ENCODE measurements around the gene PRPF19. TPM values are rescaled to one million over a fixed set of nuclear protein-coding genes. Genes with fewer than 3 reads are reported as not detected.

The PRPF19 gene
- polyA plus RNA-seq, 2 of the 4 experiments (the other 2 are of a cell fraction) = 41.1 to 177 TPM

DNA sequence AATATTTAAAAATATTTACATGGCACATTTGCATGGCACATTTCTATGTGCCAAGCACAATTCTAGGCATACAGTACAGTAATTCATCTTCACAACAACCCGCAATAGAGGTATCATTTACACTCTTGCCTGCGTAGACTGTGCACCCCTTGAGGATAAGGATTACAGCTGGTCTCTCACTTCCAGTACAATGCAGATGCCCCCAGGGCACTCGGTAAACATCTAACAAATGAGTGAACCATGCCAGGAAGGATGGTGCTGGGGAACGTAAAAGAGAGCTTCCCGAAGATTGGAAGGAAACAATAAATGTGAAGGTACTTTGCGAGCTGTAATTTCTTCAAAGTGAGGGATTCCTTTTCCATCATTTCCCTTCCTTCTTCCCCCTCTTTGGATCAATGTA, 1.3 kb downstream of the PRPF19 start:
- Histone ChIP-seq H3K4me1 (peaks cover 12% of the 10 kb centered on the region), H3K4me2 (peak overlapping the region; percentile 95), H3K27ac (peak overlapping the region in 1 of 2 experiments; percentile 97; a peak in 3 of 6 replicates), H3K4me3 (peak overlapping the region; percentile 97), H3K9me3 (no peaks in the 10 kb centered on the region)
- no peak for ATAC-seq
- ChIA-PET POLR2A (interaction anchor here (1.0 to 1.1 kb wide), 2 partner anchors 9 to 18 kb away, joined by 3 to 4 read pairs; partner anchors contain the start of gene TMEM109), CTCF (interaction anchor here (1.3 to 12.7 kb wide), 6 partner anchors 8 to 282 kb away, joined by 4 to 153 read pairs (median 8); partner anchors contain the start of gene TMEM109)
- no peak for TF ChIP-seq NPAS2 (CRISPR knock-in tag; IDR thresholded peaks at IDR 0.05; ENCODE audit: borderline replicate concordance)
- TF ChIP-seq CEBPB (IDR thresholded peaks at IDR 0.05) = no peak
- no peak for TF ChIP-seq RFX5 (IDR thresholded peaks at IDR 0.05)
- no peak for TF ChIP-seq EP300 (IDR thresholded peaks at IDR 0.05)
- no peak for TF ChIP-seq MAFK (IDR thresholded peaks at IDR 0.05; ENCODE audit: partially characterized antibody)
- no peak for TF ChIP-seq HOXA7 (CRISPR knock-in tag; IDR thresholded peaks at IDR 0.05)
- TF ChIP-seq, protein P1, sequence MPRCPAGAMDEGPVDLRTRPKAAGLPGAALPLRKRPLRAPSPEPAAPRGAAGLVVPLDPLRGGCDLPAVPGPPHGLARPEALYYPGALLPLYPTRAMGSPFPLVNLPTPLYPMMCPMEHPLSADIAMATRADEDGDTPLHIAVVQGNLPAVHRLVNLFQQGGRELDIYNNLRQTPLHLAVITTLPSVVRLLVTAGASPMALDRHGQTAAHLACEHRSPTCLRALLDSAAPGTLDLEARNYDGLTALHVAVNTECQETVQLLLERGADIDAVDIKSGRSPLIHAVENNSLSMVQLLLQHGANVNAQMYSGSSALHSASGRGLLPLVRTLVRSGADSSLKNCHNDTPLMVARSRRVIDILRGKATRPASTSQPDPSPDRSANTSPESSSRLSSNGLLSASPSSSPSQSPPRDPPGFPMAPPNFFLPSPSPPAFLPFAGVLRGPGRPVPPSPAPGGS (IDR thresholded peaks at IDR 0.05) = no peak
- TF ChIP-seq, protein P2, sequence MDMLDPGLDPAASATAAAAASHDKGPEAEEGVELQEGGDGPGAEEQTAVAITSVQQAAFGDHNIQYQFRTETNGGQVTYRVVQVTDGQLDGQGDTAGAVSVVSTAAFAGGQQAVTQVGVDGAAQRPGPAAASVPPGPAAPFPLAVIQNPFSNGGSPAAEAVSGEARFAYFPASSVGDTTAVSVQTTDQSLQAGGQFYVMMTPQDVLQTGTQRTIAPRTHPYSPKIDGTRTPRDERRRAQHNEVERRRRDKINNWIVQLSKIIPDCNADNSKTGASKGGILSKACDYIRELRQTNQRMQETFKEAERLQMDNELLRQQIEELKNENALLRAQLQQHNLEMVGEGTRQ (IDR thresholded peaks at IDR 0.05) = no peak
- TF ChIP-seq BHLHE40 (IDR thresholded peaks at IDR 0.05; ENCODE audit: low read depth, low read length) = no peak
- no peak for TF ChIP-seq FOSL2 (IDR thresholded peaks at IDR 0.05)
- TF ChIP-seq FOSL2 (CRISPR knock-in tag; IDR thresholded peaks at IDR 0.05) = no peak
- TF ChIP-seq POLR2AphosphoS2 (conservative IDR thresholded peaks at IDR 0.05; ENCODE audit: low read length) = no peak
- no peak for TF ChIP-seq CBX2 (IDR thresholded peaks at IDR 0.05; ENCODE audit: borderline replicate concordance, low read depth)
- no peak for TF ChIP-seq POLR2A (IDR thresholded peaks at IDR 0.05; ENCODE audit: low read length)
- TF ChIP-seq CHD4 (IDR thresholded peaks at IDR 0.05; ENCODE audit: borderline replicate concordance) = no peak
- TF ChIP-seq ZFP36 (IDR thresholded peaks at IDR 0.05; ENCODE audit: borderline replicate concordance, partially characterized antibody) = no peak
- FAIRE-seq = no peak
- 62% methylated on average over 6 of the region's 6 CpGs for WGBS (ENCODE audit: missing lambda C conversion rate)
- no peak for DNase-seq (ENCODE audit: low read depth in 1 of 2, low spot score in 1 of 2)

DNA sequence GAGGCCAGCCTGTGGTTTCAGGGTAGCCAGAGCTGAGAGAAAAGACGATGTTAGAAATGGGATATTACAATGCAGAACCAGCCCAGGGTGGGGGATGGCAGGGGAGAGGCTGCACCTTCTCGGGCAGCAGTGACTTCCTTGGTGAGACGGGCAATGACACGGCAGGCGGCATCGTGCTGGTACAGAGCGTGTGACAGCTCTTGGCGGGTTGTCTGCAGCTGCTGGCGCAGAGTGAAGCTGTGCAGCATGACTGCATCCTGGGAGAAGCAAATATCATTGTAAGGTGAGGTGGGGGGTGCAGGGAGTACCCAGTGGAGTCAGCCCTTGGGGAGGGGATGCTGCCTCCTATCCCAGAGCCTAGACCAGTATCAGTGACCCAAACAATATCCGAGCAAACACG, 3.8 kb downstream of the PRPF19 start:
- DNase-seq (ENCODE audit: low read depth in 1 of 2, low spot score in 1 of 2) = no peak
- ATAC-seq = no peak
- ChIA-PET POLR2A (no interaction called here), CTCF (interaction anchor here (1.3 to 12.7 kb wide), 7 partner anchors 8 to 232 kb away, joined by 3 to 153 read pairs (median 7); partner anchors contain the start of gene TMEM109)
- Histone ChIP-seq H3K27ac (no peak overlapping the region), H3K9me3 (no peaks in the 10 kb centered on the region), H3K4me3 (no peak overlapping the region), H3K4me1 (peaks cover 16% of the 10 kb centered on the region), H3K4me2 (no peak overlapping the region)
- TF ChIP-seq NFE2L2 (conservative IDR thresholded peaks at IDR 0.05; ENCODE audit: low read length) (no peak), ZNF302 (CRISPR knock-in tag; IDR thresholded peaks at IDR 0.05) (no peak), RARB (CRISPR knock-in tag; IDR thresholded peaks at IDR 0.05) (no peak), ZFP36 (IDR thresholded peaks at IDR 0.05; ENCODE audit: borderline replicate concordance, partially characterized antibody) (no peak), JUNB (IDR thresholded peaks at IDR 0.05) (no peak), RAD21 (conservative IDR thresholded peaks at IDR 0.05 in 1 of 2, IDR thresholded peaks at IDR 0.05 in 1 of 2) (no peak), MYC (IDR thresholded peaks at IDR 0.05; ENCODE audit: borderline replicate concordance, low read length) (no peak), SMC3 (IDR thresholded peaks at IDR 0.05) (no peak), CHD2 (IDR thresholded peaks at IDR 0.05; ENCODE audit: low read length, partially characterized antibody) (no peak), TFCP2L1 (CRISPR knock-in tag; IDR thresholded peaks at IDR 0.05) (no peak), HDAC2 (IDR thresholded peaks at IDR 0.05) (no peak), MAFK (IDR thresholded peaks at IDR 0.05; ENCODE audit: partially characterized antibody) (no peak), ZC3H11A (IDR thresholded peaks at IDR 0.05) (no peak), CBX8 (IDR thresholded peaks at IDR 0.05) (no peak), HOXA7 (CRISPR knock-in tag; IDR thresholded peaks at IDR 0.05) (no peak), JUN (IDR thresholded peaks at IDR 0.05) (no peak)
- TF ChIP-seq, protein P3, sequence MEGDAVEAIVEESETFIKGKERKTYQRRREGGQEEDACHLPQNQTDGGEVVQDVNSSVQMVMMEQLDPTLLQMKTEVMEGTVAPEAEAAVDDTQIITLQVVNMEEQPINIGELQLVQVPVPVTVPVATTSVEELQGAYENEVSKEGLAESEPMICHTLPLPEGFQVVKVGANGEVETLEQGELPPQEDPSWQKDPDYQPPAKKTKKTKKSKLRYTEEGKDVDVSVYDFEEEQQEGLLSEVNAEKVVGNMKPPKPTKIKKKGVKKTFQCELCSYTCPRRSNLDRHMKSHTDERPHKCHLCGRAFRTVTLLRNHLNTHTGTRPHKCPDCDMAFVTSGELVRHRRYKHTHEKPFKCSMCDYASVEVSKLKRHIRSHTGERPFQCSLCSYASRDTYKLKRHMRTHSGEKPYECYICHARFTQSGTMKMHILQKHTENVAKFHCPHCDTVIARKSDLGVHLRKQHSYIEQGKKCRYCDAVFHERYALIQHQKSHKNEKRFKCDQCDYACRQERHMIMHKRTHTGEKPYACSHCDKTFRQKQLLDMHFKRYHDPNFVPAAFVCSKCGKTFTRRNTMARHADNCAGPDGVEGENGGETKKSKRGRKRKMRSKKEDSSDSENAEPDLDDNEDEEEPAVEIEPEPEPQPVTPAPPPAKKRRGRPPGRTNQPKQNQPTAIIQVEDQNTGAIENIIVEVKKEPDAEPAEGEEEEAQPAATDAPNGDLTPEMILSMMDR (IDR thresholded peaks at IDR 0.05) = no peak
- TF ChIP-seq, protein P4, sequence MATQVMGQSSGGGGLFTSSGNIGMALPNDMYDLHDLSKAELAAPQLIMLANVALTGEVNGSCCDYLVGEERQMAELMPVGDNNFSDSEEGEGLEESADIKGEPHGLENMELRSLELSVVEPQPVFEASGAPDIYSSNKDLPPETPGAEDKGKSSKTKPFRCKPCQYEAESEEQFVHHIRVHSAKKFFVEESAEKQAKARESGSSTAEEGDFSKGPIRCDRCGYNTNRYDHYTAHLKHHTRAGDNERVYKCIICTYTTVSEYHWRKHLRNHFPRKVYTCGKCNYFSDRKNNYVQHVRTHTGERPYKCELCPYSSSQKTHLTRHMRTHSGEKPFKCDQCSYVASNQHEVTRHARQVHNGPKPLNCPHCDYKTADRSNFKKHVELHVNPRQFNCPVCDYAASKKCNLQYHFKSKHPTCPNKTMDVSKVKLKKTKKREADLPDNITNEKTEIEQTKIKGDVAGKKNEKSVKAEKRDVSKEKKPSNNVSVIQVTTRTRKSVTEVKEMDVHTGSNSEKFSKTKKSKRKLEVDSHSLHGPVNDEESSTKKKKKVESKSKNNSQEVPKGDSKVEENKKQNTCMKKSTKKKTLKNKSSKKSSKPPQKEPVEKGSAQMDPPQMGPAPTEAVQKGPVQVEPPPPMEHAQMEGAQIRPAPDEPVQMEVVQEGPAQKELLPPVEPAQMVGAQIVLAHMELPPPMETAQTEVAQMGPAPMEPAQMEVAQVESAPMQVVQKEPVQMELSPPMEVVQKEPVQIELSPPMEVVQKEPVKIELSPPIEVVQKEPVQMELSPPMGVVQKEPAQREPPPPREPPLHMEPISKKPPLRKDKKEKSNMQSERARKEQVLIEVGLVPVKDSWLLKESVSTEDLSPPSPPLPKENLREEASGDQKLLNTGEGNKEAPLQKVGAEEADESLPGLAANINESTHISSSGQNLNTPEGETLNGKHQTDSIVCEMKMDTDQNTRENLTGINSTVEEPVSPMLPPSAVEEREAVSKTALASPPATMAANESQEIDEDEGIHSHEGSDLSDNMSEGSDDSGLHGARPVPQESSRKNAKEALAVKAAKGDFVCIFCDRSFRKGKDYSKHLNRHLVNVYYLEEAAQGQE (IDR thresholded peaks at IDR 0.05) = no peak
- 95% methylated on average over 11 of the region's 11 CpGs for WGBS (ENCODE audit: missing lambda C conversion rate)
- no peak for FAIRE-seq

Measured in A549 (cell line).